GOT3 (cell line): ENCODE measurements around the gene TPX2.

Experiments used
- DNase-seq: peaks from one replicate; lab custom pipeline; 2025; ENCODE audit warnings: mixed read lengths; lab: John Stamatoyannopoulos, UW

TPX2 gene

GRCh38 chr20:31738729-31739549, at the start of gene TPX2:
TSS of gene TPX2 (plus strand) at chr20:31739290. CDS start at chr20:31757477, 18,187 bp downstream.
- DNase-seq = peak; percentile 90

- no peak for DNase-seq
Measured at GRCh38 chr20:31690124-31690666, 48.9 kb upstream of the TPX2 start.

- DNase-seq = no peak
Measured at GRCh38 chr20:31691646-31692275, 47.3 kb upstream of the TPX2 start.

GRCh38 chr20:31693402-31693801, 45.7 kb upstream of the TPX2 start:
- DNase-seq = no peak

- DNase-seq = no peak
Measured at GRCh38 chr20:31693987-31694661, 45.0 kb upstream of the TPX2 start.

- DNase-seq = no peak
Measured at GRCh38 chr20:31694842-31695593, 44.1 kb upstream of the TPX2 start.

- no peak for DNase-seq
Measured at GRCh38 chr20:31695849-31696804, 43.0 kb upstream of the TPX2 start.

GRCh38 chr20:31698243-31698802, 40.8 kb upstream of the TPX2 start:
- DNase-seq = no peak

- DNase-seq = no peak
Measured at GRCh38 chr20:31698803-31699718, 40.0 kb upstream of the TPX2 start.

GRCh38 chr20:31699801-31700728, 39.0 kb upstream of the TPX2 start:
- no peak for DNase-seq

- DNase-seq = no peak
Measured at GRCh38 chr20:31700747-31701146, 38.3 kb upstream of the TPX2 start.

- no peak for DNase-seq
Measured at GRCh38 chr20:31701591-31701990, 37.5 kb upstream of the TPX2 start.

GRCh38 chr20:31704225-31705119, 34.6 kb upstream of the TPX2 start:
- DNase-seq = no peak

- DNase-seq = no peak
Measured at GRCh38 chr20:31705191-31705590, 33.9 kb upstream of the TPX2 start.

- no peak for DNase-seq
Measured at GRCh38 chr20:31705598-31706597, 33.2 kb upstream of the TPX2 start.
